ENCODE measurements around the gene CTSV.

- TF ChIP-seq GATA2 (IDR thresholded peaks at IDR 0.05; ENCODE audit: low read depth, low read length), result no peak
- TF ChIP-seq GATA3 (IDR thresholded peaks at IDR 0.05; ENCODE audit: low read depth, low read length), result no peak
These were observed at the start of gene CTSV for GRCh38 chr9:97038611-97039513.

Measured in SH-SY5Y (cell line).